ENCODE results near the gene SERPINC1. TPM values are rescaled to one million over a fixed set of nuclear protein-coding genes. Genes with fewer than 3 reads are reported as not detected.

SERPINC1 gene
- total RNA-seq, 1 donor from 2014 or later = not detected

DNA sequence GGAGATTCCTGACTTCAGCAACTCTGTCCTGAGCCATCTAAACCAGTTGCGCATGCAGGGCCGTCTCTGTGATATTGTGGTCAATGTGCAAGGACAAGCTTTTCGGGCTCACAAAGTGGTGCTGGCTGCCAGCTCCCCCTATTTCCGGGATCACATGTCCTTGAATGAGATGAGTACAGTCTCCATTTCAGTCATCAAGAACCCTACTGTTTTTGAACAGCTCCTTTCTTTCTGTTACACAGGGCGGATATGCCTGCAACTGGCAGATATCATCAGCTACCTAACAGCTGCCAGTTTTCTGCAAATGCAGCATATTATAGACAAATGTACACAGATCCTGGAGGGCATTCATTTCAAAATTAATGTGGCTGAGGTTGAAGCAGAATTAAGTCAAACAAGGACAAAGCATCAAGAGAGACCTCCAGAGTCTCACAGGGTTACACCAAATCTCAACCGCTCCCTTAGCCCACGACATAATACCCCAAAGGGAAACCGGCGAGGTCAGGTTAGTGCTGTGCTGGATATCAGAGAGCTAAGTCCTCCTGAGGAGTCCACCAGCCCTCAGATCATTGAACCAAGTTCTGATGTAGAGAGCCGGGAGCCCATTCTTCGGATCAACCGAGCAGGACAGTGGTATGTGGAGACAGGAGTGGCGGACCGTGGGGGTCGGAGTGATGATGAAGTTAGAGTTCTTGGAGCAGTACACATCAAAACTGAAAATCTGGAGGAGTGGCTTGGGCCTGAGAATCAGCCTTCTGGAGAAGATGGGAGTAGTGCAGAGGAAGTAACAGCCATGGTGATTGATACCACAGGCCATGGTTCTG is 46.7 kb downstream of the SERPINC1 start:
- Mint-ChIP-seq H3K27ac (peak overlapping the region; percentile 3), H3K36me3 (ENCODE audit: insufficient read depth) (peaks cover 29% of the 10 kb centered on the region), H3K9me3 (ENCODE audit: low read depth) (no peaks in the 10 kb centered on the region), H3K27me3 (no peaks in the 10 kb centered on the region), H3K4me3 (ENCODE audit: low read depth) (no peak overlapping the region), H3K4me1 (ENCODE audit: low read depth) (peaks cover 25% of the 10 kb centered on the region)
- TF ChIP-seq, protein P1, sequence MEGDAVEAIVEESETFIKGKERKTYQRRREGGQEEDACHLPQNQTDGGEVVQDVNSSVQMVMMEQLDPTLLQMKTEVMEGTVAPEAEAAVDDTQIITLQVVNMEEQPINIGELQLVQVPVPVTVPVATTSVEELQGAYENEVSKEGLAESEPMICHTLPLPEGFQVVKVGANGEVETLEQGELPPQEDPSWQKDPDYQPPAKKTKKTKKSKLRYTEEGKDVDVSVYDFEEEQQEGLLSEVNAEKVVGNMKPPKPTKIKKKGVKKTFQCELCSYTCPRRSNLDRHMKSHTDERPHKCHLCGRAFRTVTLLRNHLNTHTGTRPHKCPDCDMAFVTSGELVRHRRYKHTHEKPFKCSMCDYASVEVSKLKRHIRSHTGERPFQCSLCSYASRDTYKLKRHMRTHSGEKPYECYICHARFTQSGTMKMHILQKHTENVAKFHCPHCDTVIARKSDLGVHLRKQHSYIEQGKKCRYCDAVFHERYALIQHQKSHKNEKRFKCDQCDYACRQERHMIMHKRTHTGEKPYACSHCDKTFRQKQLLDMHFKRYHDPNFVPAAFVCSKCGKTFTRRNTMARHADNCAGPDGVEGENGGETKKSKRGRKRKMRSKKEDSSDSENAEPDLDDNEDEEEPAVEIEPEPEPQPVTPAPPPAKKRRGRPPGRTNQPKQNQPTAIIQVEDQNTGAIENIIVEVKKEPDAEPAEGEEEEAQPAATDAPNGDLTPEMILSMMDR (IDR thresholded peaks at IDR 0.05; ENCODE audit: unreplicated experiment) = no peak
- DNase-seq (ENCODE audit: low spot score, unreplicated experiment) = no peak

DNA sequence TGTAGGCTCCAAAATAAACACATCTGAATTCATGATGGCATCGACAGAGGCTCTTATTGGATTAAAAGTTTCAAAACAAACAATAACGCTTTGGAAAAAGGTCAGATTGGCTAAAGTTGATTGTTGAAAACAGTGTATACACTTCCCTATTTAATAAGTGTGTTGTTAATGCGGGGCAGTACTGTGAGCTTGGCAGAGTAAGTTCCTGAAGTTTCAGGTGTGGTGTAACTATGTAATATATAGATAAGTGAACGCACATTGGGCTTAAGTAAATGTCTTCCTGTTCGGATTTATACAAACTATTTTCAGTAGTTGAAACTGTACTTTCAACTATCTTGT is 48.1 kb downstream of the SERPINC1 start:
- H3K27me3 Mint-ChIP-seq = no peaks in the 10 kb centered on the region
- H3K27ac Mint-ChIP-seq = peak overlapping the region; percentile 100
- peak overlapping the region; percentile 99 for H3K4me3 Mint-ChIP-seq (ENCODE audit: low read depth)
- no peaks in the 10 kb centered on the region for H3K9me3 Mint-ChIP-seq (ENCODE audit: low read depth)
- H3K4me1 Mint-ChIP-seq (ENCODE audit: low read depth) = peaks cover 35% of the 10 kb centered on the region
- peaks cover 39% of the 10 kb centered on the region for H3K36me3 Mint-ChIP-seq (ENCODE audit: insufficient read depth)
- no peak for DNase-seq (ENCODE audit: low spot score, unreplicated experiment)
- TF ChIP-seq, protein P1 (IDR thresholded peaks at IDR 0.05; ENCODE audit: unreplicated experiment) = no peak

DNA sequence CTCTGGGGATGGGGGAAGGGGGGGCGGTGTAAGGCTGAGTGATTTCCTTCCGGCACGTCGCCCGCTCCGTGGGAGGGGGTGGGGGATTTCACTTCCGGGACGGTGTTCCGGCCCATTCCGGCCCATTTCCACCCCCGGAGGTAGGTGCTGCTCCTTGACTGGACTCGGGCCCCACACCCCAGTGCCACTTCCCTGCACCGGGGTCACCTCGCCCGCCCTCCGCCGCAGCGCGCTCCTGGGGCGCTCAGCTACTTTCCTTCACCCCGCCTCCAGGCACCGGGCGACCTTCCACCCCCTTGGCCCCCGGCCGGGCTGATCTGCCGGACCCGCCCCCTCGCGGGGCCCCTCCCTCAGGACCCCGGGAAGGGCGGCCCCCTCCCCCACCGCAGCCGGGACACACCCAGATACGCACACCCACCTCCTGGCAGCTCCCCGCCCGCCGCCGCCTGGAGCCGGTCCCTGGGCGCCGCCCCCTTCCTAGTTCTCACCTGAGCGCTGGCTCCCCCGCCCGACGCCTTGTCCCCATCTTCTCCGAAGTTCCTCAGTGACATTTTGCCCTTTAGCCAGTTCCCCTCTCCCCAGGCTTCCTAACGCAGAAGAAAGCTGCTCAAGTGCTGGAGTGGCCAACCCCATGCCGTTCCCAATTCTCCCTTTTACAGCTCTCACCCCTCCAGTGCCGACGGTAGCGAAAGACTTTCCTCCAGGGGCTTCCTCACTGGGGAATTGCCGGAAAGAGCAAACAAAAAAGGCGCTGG is 48.7 kb downstream of the SERPINC1 start, which contains the start of gene ZBTB37:
Gene ZBTB37 (plus strand): TSS at position 115 of the 755 bp plus-strand sequence. CDS start 1,846 bp downstream, outside the sequence.
- H3K9me3 Mint-ChIP-seq (ENCODE audit: low read depth) = no peaks in the 10 kb centered on the region
- peaks cover 40% of the 10 kb centered on the region for H3K36me3 Mint-ChIP-seq (ENCODE audit: insufficient read depth)
- DNase-seq (ENCODE audit: low spot score, unreplicated experiment) = peak; percentile 97

DNA sequence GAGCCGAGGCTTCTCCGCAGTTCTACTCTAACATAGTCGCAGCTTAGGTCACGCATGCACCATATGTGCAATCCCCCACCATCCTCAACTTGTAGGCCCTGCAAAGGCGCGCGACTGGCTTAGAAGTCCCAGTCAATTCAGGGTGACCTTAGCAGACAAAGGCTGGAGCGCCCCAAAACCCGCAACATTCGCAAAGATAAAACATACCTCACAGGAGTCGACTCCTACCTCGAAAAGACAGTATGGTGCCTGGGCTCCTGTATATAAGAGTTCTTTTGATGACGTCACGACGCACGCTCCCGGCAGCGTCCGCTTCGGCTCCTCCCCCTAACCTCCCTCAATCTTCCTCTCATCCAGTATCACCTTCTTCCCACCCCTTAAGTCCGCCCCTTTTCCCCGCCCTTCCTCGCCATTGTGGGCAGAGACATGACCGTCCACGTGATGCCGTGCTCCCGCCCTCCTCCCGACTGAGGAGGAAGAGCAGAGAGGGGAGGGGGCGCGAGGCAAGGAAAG is 49.3 kb downstream of the SERPINC1 start, which contains the start of gene GAS5:
Gene GAS5 (minus strand): TSS at position 237 of the 513 bp plus-strand sequence.
- Mint-ChIP-seq H3K4me3 (ENCODE audit: low read depth) (peak within 1 kb of the TSS; percentile 99), H3K27me3 (no peaks in the 10 kb centered on the region), H3K36me3 (ENCODE audit: insufficient read depth) (peaks cover 40% of the 10 kb centered on the region), H3K27ac (peak within 1 kb of the TSS; percentile 100), H3K4me1 (ENCODE audit: low read depth) (peaks cover 35% of the 10 kb centered on the region), H3K9me3 (ENCODE audit: low read depth) (no peaks in the 10 kb centered on the region)
- DNase-seq (ENCODE audit: low spot score, unreplicated experiment) = peak; percentile 97
- TF ChIP-seq, protein P1 (IDR thresholded peaks at IDR 0.05; ENCODE audit: unreplicated experiment) = no peak

More for the DNA sequence above, 48.7 kb downstream of the SERPINC1 start, which contains the start of gene ZBTB37:
- peaks cover 37% of the 10 kb centered on the region for H3K4me1 Mint-ChIP-seq (ENCODE audit: low read depth)
- peak within 1 kb of the TSS; percentile 99 for H3K4me3 Mint-ChIP-seq (ENCODE audit: low read depth)
- peak within 1 kb of the TSS; percentile 100 for H3K27ac Mint-ChIP-seq
- TF ChIP-seq, protein P1 (IDR thresholded peaks at IDR 0.05; ENCODE audit: unreplicated experiment) = no peak
- no peaks in the 10 kb centered on the region for H3K27me3 Mint-ChIP-seq

DNA sequence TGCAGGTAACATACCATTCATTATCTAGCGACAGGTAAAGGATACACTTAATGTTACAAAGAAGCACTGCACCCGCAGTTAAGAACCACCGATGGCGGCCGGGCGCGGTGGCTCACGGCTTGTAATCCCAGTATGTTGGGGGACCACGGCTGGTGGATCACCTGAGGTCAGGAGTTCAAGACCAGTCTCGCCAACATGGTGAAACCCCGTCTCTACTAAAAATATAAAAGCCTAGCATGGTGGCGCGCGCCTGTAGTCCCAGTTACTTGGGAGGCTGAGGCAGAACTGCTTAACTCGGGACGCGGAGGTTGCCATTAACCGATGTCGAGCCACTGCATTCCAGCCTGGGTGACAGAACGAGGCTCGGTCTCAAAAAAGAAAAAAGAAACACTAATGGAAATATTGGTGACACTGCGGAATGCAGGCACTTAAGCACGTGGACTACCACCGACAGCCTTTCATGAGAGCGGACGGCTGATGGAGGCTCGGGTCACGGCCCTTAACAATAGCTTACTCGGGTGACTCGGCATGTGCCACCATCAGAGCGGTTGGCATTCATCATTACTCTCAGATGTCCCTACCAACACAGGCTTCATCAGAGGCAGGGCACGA is 49.9 kb downstream of the SERPINC1 start:
- Mint-ChIP-seq H3K4me1 (ENCODE audit: low read depth) (peaks cover 35% of the 10 kb centered on the region), H3K36me3 (ENCODE audit: insufficient read depth) (peaks cover 40% of the 10 kb centered on the region), H3K4me3 (ENCODE audit: low read depth) (peak overlapping the region; percentile 99), H3K27ac (peak overlapping the region; percentile 100), H3K9me3 (ENCODE audit: low read depth) (no peaks in the 10 kb centered on the region), H3K27me3 (no peaks in the 10 kb centered on the region)
- TF ChIP-seq, protein P1 (IDR thresholded peaks at IDR 0.05; ENCODE audit: unreplicated experiment) = no peak
- DNase-seq (ENCODE audit: low spot score, unreplicated experiment) = no peak
